ENCODE measurements around the gene LTBP2.

DNA sequence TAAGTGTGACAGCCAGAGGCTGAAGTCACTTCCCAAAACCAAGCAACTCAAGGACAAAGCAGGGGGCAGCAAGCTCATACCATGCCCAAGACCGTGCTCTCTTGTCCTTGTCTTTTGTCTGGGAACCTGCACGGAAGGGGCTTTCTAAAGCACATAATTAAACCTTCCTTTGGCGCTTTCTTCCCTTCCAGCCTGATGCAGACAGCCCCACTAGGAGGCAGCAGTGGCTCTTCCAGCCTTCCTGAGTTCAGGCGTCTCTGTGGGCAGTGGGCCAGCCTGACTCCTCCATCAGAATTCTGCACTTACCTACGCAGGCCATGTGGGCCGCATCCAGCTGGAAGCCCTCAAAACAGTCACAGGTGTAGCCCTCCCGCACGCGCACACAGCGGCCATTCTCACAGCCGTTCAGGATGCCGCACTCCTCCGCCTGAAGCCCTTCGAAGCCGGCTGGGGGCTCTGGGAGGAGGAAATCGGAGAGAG lies 110.9 kb downstream of the LTBP2 start:
- TF ChIP-seq, protein P1, sequence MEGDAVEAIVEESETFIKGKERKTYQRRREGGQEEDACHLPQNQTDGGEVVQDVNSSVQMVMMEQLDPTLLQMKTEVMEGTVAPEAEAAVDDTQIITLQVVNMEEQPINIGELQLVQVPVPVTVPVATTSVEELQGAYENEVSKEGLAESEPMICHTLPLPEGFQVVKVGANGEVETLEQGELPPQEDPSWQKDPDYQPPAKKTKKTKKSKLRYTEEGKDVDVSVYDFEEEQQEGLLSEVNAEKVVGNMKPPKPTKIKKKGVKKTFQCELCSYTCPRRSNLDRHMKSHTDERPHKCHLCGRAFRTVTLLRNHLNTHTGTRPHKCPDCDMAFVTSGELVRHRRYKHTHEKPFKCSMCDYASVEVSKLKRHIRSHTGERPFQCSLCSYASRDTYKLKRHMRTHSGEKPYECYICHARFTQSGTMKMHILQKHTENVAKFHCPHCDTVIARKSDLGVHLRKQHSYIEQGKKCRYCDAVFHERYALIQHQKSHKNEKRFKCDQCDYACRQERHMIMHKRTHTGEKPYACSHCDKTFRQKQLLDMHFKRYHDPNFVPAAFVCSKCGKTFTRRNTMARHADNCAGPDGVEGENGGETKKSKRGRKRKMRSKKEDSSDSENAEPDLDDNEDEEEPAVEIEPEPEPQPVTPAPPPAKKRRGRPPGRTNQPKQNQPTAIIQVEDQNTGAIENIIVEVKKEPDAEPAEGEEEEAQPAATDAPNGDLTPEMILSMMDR (IDR thresholded peaks at IDR 0.05; ENCODE audit: control extremely low read depth in 1 of 3, insufficient read depth in 1 of 3, low read depth in 1 of 3, low read length in 3 of 3) = peak in 2 of 3 experiments; percentile 88 to 94; a peak in 3 of 4 replicates
- TF ChIP-seq NRF1 (IDR thresholded peaks at IDR 0.05; ENCODE audit: low read depth, low read length) = no peak
- no peak for TF ChIP-seq FOSL1 (IDR thresholded peaks at IDR 0.05; ENCODE audit: insufficient read depth, low read depth, low read length)
- TF ChIP-seq POLR2A (IDR thresholded peaks at IDR 0.05; ENCODE audit: control extremely low read depth in 1 of 2, low read depth in 2 of 2, low read length in 2 of 2) = no peak
- TF ChIP-seq, protein P2, sequence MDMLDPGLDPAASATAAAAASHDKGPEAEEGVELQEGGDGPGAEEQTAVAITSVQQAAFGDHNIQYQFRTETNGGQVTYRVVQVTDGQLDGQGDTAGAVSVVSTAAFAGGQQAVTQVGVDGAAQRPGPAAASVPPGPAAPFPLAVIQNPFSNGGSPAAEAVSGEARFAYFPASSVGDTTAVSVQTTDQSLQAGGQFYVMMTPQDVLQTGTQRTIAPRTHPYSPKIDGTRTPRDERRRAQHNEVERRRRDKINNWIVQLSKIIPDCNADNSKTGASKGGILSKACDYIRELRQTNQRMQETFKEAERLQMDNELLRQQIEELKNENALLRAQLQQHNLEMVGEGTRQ (IDR thresholded peaks at IDR 0.05; ENCODE audit: low read length) = no peak
- no peak for TF ChIP-seq SUZ12 (IDR thresholded peaks at IDR 0.05; ENCODE audit: low read length)

Data from H1 (cell line).